Measurements from ENCODE around the gene NUDT13.

Gene NUDT13

GRCh38 chr10:73076360-73077183 lies 33.7 kb upstream of the NUDT13 start:
- no peak for TF ChIP-seq CTCF (IDR thresholded peaks at IDR 0.05; ENCODE audit: low read depth, low read length)
- no peak overlapping the region for H3K4me3 ChIP-seq (ENCODE audit: low read depth, low read length)
- in situ Hi-C loops (cut with HindIII; ENCODE audit: low sequenced_read_pairs) = no loop called here
- peak; percentile 80 for DNase-seq (ENCODE audit: low read depth, low spot score)

GRCh38 chr10:73079779-73080541 lies 30.3 kb upstream of the NUDT13 start:
- no peak for TF ChIP-seq CTCF (IDR thresholded peaks at IDR 0.05; ENCODE audit: low read depth, low read length)
- in situ Hi-C loops (cut with HindIII; ENCODE audit: low sequenced_read_pairs) = no loop called here
- no peak overlapping the region for H3K4me3 ChIP-seq (ENCODE audit: low read depth, low read length)
- DNase-seq (ENCODE audit: low read depth, low spot score) = no peak

GRCh38 chr10:73083221-73083620 lies 27.0 kb upstream of the NUDT13 start:
- no peak for TF ChIP-seq CTCF (IDR thresholded peaks at IDR 0.05; ENCODE audit: low read depth, low read length)
- peak; percentile 38 for DNase-seq (ENCODE audit: low read depth, low spot score)
- no peak overlapping the region for H3K4me3 ChIP-seq (ENCODE audit: low read depth, low read length)

GRCh38 chr10:73084209-73084608 lies 26.0 kb upstream of the NUDT13 start:
- TF ChIP-seq CTCF (IDR thresholded peaks at IDR 0.05; ENCODE audit: low read depth, low read length) = no peak
- DNase-seq (ENCODE audit: low read depth, low spot score) = no peak
- in situ Hi-C loops (cut with HindIII; ENCODE audit: low sequenced_read_pairs) = no loop called here
- H3K4me3 ChIP-seq (ENCODE audit: low read depth, low read length) = no peak overlapping the region

More at GRCh38 chr10:73083221-73083620, 27.0 kb upstream of the NUDT13 start:
- in situ Hi-C loops (cut with HindIII; ENCODE audit: low sequenced_read_pairs) = no loop called here

- no peak for DNase-seq (ENCODE audit: low read depth, low spot score)
- in situ Hi-C loops (cut with HindIII; ENCODE audit: low sequenced_read_pairs) = no loop called here
- no peak for TF ChIP-seq CTCF (IDR thresholded peaks at IDR 0.05; ENCODE audit: low read depth, low read length)
- H3K4me3 ChIP-seq (ENCODE audit: low read depth, low read length) = no peak overlapping the region
These were observed 23.4 kb upstream of the NUDT13 start for GRCh38 chr10:73086816-73087215.

- no peak for DNase-seq (ENCODE audit: low read depth, low spot score)
- in situ Hi-C loops (cut with HindIII; ENCODE audit: low sequenced_read_pairs) = no loop called here
- no peak overlapping the region for H3K4me3 ChIP-seq (ENCODE audit: low read depth, low read length)
- no peak for TF ChIP-seq CTCF (IDR thresholded peaks at IDR 0.05; ENCODE audit: low read depth, low read length)
These were observed 22.0 kb upstream of the NUDT13 start for GRCh38 chr10:73088304-73088703.
